Tibial nerve (tissue), 4 donors: ENCODE results near the gene AKAP7. TPM values are rescaled to one million over a fixed set of nuclear protein-coding genes. Genes with fewer than 3 reads are reported as not detected.

Experiments
- DNase-seq, 2 donors: peaks; one replicate each; pipeline ENCODE4 v3.0.0-alpha.2; 2019; ENCODE audit warnings: low spot score in 2 of 2
- H3K27ac ChIP-seq, 4 donors: fragments of 200-600 bp; sonication (generic) in 3 of 4; one replicate each; pipeline ENCODE4 v1.5.1; 2017 to 2019; ENCODE audit warnings: mild to moderate bottlenecking in 1 of 4
- H3K27me3 ChIP-seq, 2 donors: fragments of 200-600 bp; sonication (generic) in 1 of 2; one replicate each; pipeline versions ENCODE4 v1.5.1 to v1.6.0; 2017 to 2019
- H3K36me3 ChIP-seq, 3 donors: fragments of 200-600 bp; sonication (generic); one replicate each; pipeline ENCODE4 v1.5.1; 2018 to 2019
- H3K4me1 ChIP-seq, 4 donors: fragments of 200-600 bp; sonication (generic) in 3 of 4; one replicate each; pipeline ENCODE4 v1.5.1; 2017 to 2019
- H3K4me3 ChIP-seq, 4 donors: fragments of 200-600 bp; sonication (generic) in 3 of 4; one replicate each; pipeline ENCODE4 v1.5.1; 2017 to 2019; ENCODE audit warnings: mild to moderate bottlenecking in 1 of 4, moderate library complexity in 1 of 4
- H3K9me3 ChIP-seq, 4 donors: fragments of 200-600 bp; sonication (generic) in 3 of 4; one replicate each; pipeline ENCODE4 v1.5.1; 2017 to 2019
- CTCF ChIP-seq, 5 experiments: fragments of 200-600 bp in 3 of 5; fragments of 450-650 bp in 2 of 5; sonication (generic) in 3 of 5; IDR thresholded peaks; one replicate each; pipeline ENCODE4 v1.5.1; 2016 to 2019; ENCODE audit warnings: antibody characterized with exemption in 5 of 5, mild to moderate bottlenecking in 3 of 5, moderate library complexity in 2 of 5
- EP300 ChIP-seq, 2 donors: sonication (generic); formaldehyde crosslinking; IDR thresholded peaks; one replicate each; pipeline ENCODE4 v1.6.1; 2017; ENCODE audit warnings: antibody characterized with exemption in 2 of 2, mild to moderate bottlenecking in 1 of 2
- POLR2A ChIP-seq, 2 donors: fragments of 450-650 bp; IDR thresholded peaks; one replicate each; pipeline ENCODE4 v1.6.1; 2017; ENCODE audit warnings: antibody characterized with exemption in 2 of 2, mild to moderate bottlenecking in 2 of 2, moderate library complexity in 2 of 2
- WGBS, 2 donors: methylation state at CpG; one replicate each; pipeline ENCODE4 v1.1.5; 2018; 5-methylcytosine and 5-hydroxymethylcytosine counted together
- total RNA-seq, 4 donors: library from RNA; depleted of rRNA; stranded (reverse); fragments of >200 nt; gene quantifications; one replicate each; pipeline ENCODE4 v1.1.0, GENCODE V29; 2016

AKAP7 gene
- total RNA-seq, 4 donors from 2014 or later = 5.1 to 39.1 (median 11.8) TPM

DNA sequence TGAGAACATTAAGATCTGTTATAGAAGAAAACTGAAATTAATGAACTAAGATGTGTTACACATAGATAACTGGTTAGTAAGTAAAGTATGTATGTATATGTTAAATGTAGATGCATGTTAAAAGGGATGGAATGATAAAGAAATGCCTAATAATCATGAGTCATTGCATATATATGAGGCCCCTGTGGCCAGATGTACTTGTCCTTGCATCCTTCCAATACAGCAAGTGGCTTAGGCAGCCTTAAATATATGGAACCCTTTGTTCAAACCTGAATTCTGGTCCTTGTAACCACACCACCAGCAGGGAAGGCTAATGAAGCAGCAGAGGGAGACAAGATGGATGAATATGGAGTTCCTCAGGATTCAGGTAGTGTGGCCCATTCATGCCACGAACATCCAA lies 9.8 kb upstream of the AKAP7 start:
- no peak for DNase-seq
- TF ChIP-seq POLR2A (IDR thresholded peaks at IDR 0.05) (no peak), EP300 (IDR thresholded peaks at IDR 0.05) (no peak), CTCF (IDR thresholded peaks at IDR 0.05) (no peak)

DNA sequence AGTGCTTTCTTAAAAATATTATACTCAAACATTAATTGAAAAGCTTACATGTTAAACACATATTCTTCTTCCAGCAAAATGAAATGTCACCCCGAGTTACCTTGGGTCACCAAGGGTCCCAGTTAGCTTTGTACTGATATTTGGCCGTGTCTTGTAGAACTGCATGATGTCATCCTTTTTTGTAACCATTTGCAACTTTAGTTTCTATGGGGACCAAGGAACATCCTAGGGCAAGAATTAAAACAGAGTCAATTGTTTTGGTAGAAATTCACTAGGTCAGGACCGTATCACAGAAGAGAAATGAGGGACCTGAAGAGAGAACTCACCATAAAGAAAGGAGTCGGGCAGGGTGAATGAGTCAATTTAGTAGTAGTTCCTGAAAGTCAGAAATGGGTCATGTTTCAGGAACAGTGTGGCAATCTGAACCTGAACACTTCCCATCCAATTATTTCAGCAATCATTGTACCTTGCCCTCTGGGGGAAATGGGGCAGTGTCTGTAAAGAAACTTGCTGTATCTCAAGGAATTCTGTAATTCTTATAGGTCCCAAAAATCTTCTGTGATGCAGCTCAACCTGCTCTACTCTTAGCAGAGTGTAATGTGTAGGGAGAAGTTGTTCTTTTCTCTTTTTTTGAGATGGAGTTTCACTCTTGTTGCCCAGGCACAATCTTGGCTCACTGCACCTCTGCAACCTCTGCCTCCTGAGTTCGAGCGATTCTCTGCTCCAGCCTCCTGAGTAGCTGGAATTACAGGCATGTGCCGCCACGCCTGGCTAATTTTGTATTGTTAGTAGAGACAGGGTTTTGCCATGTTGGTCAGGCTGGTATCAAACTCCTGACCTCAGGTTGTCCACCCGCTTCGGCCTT lies 5.3 kb upstream of the AKAP7 start:
- Histone ChIP-seq H3K4me3 (no peak overlapping the region), H3K4me1 (peaks cover 0 to 9% (median 7%) of the 10 kb centered on the region in 4 donors), H3K27me3 (no peaks in the 10 kb centered on the region), H3K36me3 (no peaks in the 10 kb centered on the region), H3K27ac (no peak overlapping the region), H3K9me3 (no peaks in the 10 kb centered on the region)
- 78 to 80% methylated on average over 10 of the region's 10 CpGs for WGBS, 2 donors
- no peak for TF ChIP-seq POLR2A (IDR thresholded peaks at IDR 0.05)
- TF ChIP-seq EP300 (IDR thresholded peaks at IDR 0.05) = no peak
- TF ChIP-seq CTCF (IDR thresholded peaks at IDR 0.05) = no peak
- DNase-seq = no peak

More for the DNA sequence above, 9.8 kb upstream of the AKAP7 start:
- no peak overlapping the region for H3K4me3 ChIP-seq
- peaks cover 0 to 6% (median 0%) of the 10 kb centered on the region in 4 donors for H3K4me1 ChIP-seq
- H3K9me3 ChIP-seq = no peaks in the 10 kb centered on the region
- H3K36me3 ChIP-seq = no peaks in the 10 kb centered on the region
- WGBS, 2 donors = 100% methylated on average over 1 of the region's 1 CpG
- H3K27ac ChIP-seq = no peak overlapping the region
- H3K27me3 ChIP-seq = no peaks in the 10 kb centered on the region

DNA sequence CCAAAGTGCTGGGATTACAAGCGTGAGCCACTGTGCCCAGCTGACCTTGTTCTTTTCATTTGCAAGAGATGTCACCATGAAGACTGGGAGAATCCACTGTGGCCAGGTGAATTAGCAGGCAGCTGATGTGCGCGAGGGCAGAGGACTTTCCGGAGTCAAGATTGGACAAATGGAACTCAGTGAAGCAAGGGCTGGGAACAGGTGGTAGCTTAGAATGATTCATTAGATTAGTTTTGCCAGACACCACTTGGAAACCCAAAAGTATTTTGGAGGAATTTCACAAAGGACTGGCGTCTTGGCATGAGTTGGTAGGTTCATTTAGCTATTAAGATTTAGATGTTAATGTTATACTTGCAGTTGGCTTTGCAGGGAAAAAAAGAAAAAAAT lies 4.7 kb upstream of the AKAP7 start:
- no peak for DNase-seq
- H3K27ac ChIP-seq = no peak overlapping the region
- H3K4me3 ChIP-seq = no peak overlapping the region
- peaks cover 0 to 9% (median 7%) of the 10 kb centered on the region in 4 donors for H3K4me1 ChIP-seq
- WGBS, 2 donors = 98% methylated on average over 5 of the region's 5 CpGs
- no peaks in the 10 kb centered on the region for H3K36me3 ChIP-seq
- TF ChIP-seq EP300 (IDR thresholded peaks at IDR 0.05) = no peak
- H3K9me3 ChIP-seq = no peaks in the 10 kb centered on the region
- H3K27me3 ChIP-seq = no peaks in the 10 kb centered on the region

- no peaks in the 10 kb centered on the region for H3K36me3 ChIP-seq
- DNase-seq = no peak
- WGBS, 2 donors = 60 to 67% methylated on average over 4 of the region's 4 CpGs
- peaks cover 0 to 17% (median 11%) of the 10 kb centered on the region in 4 donors for H3K4me1 ChIP-seq
- H3K27ac ChIP-seq = no peak overlapping the region
- H3K4me3 ChIP-seq = no peak overlapping the region
- TF ChIP-seq EP300 (IDR thresholded peaks at IDR 0.05) (no peak), POLR2A (IDR thresholded peaks at IDR 0.05) (no peak), CTCF (IDR thresholded peaks at IDR 0.05) (no peak)
- H3K9me3 ChIP-seq = no peaks in the 10 kb centered on the region
- no peaks in the 10 kb centered on the region for H3K27me3 ChIP-seq
Measured at GRCh38 chr6:131132360-131132759, 2.9 kb upstream of the AKAP7 start.

DNA sequence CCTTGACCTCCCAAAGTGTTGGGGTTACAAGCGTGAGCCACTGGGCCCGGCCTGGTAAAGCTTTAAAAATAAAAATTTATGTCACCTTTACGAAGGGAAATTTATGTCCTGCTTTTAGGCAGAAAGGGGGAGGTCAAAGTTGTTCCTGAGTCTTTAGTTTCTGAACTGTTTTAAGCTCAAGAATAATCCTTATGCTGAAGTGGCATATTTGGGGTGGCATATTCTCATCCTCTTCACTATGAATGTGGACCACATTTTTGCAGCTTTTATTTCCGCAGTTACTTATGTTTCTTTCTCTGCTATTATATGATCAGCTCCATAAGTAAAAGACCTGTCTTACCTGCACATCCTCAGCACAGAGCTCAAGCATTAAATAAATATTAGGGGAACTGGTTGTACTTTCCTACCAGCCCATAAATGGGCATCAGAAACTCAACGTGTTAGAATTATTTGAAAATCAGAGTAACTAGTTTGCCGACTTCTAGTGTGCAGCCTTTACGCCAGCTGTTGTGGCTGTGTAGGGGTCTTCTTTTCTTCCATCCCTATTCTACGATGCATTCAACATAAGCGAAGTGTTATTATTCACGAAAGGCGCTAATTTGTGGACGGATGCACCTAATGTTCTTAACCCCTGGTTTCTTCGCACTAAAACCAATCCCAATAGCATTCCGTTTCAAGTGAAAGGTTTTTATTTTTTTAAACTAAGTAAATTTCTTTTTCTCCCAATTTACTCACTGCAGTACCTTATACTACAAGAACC lies 867 bp upstream of the AKAP7 start:
- no peak for DNase-seq
- Histone ChIP-seq H3K27me3 (no peaks in the 10 kb centered on the region), H3K9me3 (no peaks in the 10 kb centered on the region), H3K36me3 (no peaks in the 10 kb centered on the region), H3K27ac (peak overlapping the region; percentile 88 to 94 (median 92)), H3K4me3 (peak overlapping the region; percentile 50 to 78 (median 74)), H3K4me1 (peaks cover 0 to 17% (median 11%) of the 10 kb centered on the region in 4 donors)
- WGBS, 2 donors = 81% methylated on average over 14 of the region's 14 CpGs
- TF ChIP-seq POLR2A (IDR thresholded peaks at IDR 0.05) (no peak), EP300 (IDR thresholded peaks at IDR 0.05) (no peak), CTCF (IDR thresholded peaks at IDR 0.05) (no peak)
